ENCODE measurements around the gene SPEF2.

The SPEF2 gene

GRCh38 chr5:35717718-35718117 lies 100.1 kb downstream of the SPEF2 start:
- no peak for TF ChIP-seq CTCF (IDR thresholded peaks at IDR 0.05; ENCODE audit: low read depth, low read length, poor library complexity, severe bottlenecking)
- no peak for TF ChIP-seq EZH2phosphoT487 (IDR thresholded peaks at IDR 0.05; ENCODE audit: borderline replicate concordance, low read length)
- no peaks in the 10 kb centered on the region for H3K27me3 ChIP-seq (ENCODE audit: control insufficient read depth, low read length)
- H3K27ac ChIP-seq (ENCODE audit: low read depth, low read length) = no peak overlapping the region
- H3K4me1 ChIP-seq (ENCODE audit: control insufficient read depth, low read length) = no peaks in the 10 kb centered on the region
- no peak overlapping the region for H3K4me3 ChIP-seq (ENCODE audit: low read length)
- no peaks in the 10 kb centered on the region for H3F3A ChIP-seq (ENCODE audit: control insufficient read depth, insufficient read depth)
- no peaks in the 10 kb centered on the region for H3K36me3 ChIP-seq (ENCODE audit: control insufficient read depth, low read length)
- no peaks in the 10 kb centered on the region for H3K79me2 ChIP-seq (ENCODE audit: control insufficient read depth, low read length)
- H3K9me3 ChIP-seq (ENCODE audit: control insufficient read depth, insufficient read depth, low read length) = no peaks in the 10 kb centered on the region
- no peak overlapping the region for H3K4me2 ChIP-seq (ENCODE audit: low read length)
- no peaks in the 10 kb centered on the region for H4K20me1 ChIP-seq (ENCODE audit: control insufficient read depth, insufficient read depth, low read depth, low read length)
- no peaks in the 10 kb centered on the region for H3K9me2 ChIP-seq (replicated peaks; ENCODE audit: control insufficient read depth, low read length)

DNA sequence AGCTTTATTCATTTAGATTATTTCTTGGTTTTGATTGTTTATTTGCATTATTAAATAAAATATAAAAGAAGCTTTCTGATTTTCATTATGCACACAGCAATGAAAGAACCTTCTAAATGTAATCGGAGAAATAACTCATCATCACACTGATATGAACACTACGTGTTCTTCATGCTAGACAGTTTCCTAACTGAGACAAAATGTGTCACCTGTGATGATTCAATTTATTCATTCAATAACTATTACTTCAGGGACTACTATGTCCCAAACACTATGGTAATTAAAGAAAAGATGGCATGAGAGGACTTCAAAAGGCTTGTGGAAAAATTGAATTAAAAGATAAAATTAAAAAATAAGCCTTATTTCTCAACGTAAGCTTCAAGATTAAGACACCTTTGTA lies 118.1 kb downstream of the SPEF2 start:
- Histone ChIP-seq H3K27me3 (ENCODE audit: control insufficient read depth, low read length) (no peaks in the 10 kb centered on the region), H3K27ac (ENCODE audit: low read depth, low read length) (no peak overlapping the region), H3K36me3 (ENCODE audit: control insufficient read depth, low read length) (no peaks in the 10 kb centered on the region), H3F3A (ENCODE audit: control insufficient read depth, insufficient read depth) (no peaks in the 10 kb centered on the region), H3K4me1 (ENCODE audit: control insufficient read depth, low read length) (no peaks in the 10 kb centered on the region), H4K20me1 (ENCODE audit: control insufficient read depth, insufficient read depth, low read depth, low read length) (no peaks in the 10 kb centered on the region), H3K79me2 (ENCODE audit: control insufficient read depth, low read length) (no peaks in the 10 kb centered on the region), H3K9me2 (replicated peaks; ENCODE audit: control insufficient read depth, low read length) (no peaks in the 10 kb centered on the region), H3K9me3 (ENCODE audit: control insufficient read depth, insufficient read depth, low read length) (no peaks in the 10 kb centered on the region), H3K4me2 (ENCODE audit: low read length) (no peak overlapping the region), H3K4me3 (ENCODE audit: low read length) (no peak overlapping the region)
- TF ChIP-seq EZH2phosphoT487 (IDR thresholded peaks at IDR 0.05; ENCODE audit: borderline replicate concordance, low read length) (no peak), CTCF (IDR thresholded peaks at IDR 0.05; ENCODE audit: low read depth, low read length, poor library complexity, severe bottlenecking) (no peak)

DNA sequence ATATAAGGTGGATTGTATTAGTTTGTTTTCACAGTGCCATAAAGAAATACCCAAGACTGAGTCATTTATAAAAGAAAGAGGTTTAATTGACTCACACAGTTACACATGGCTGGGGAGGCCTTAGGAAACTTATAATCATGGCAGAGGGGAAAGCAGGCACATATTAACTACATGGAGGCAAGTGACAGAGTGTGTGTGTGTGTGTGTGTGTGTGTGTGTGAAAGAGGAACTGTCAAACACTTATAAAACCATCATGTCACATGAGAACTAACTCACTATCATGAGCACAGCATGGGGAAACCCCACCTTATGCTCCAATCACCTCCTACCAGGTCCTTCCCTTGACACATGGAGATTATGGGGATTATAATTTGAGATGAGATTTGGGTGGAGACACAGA lies 118.6 kb downstream of the SPEF2 start:
- no peaks in the 10 kb centered on the region for H3K27me3 ChIP-seq (ENCODE audit: control insufficient read depth, low read length)
- H3K9me3 ChIP-seq (ENCODE audit: control insufficient read depth, insufficient read depth, low read length) = no peaks in the 10 kb centered on the region
- no peaks in the 10 kb centered on the region for H3K9me2 ChIP-seq (replicated peaks; ENCODE audit: control insufficient read depth, low read length)
- no peaks in the 10 kb centered on the region for H4K20me1 ChIP-seq (ENCODE audit: control insufficient read depth, insufficient read depth, low read depth, low read length)
- H3K27ac ChIP-seq (ENCODE audit: low read depth, low read length) = no peak overlapping the region
- no peaks in the 10 kb centered on the region for H3K36me3 ChIP-seq (ENCODE audit: control insufficient read depth, low read length)
- H3K4me1 ChIP-seq (ENCODE audit: control insufficient read depth, low read length) = no peaks in the 10 kb centered on the region
- no peak overlapping the region for H3K4me2 ChIP-seq (ENCODE audit: low read length)
- no peak overlapping the region for H3K4me3 ChIP-seq (ENCODE audit: low read length)
- TF ChIP-seq EZH2phosphoT487 (IDR thresholded peaks at IDR 0.05; ENCODE audit: borderline replicate concordance, low read length) (no peak), CTCF (IDR thresholded peaks at IDR 0.05; ENCODE audit: low read depth, low read length, poor library complexity, severe bottlenecking) (no peak)
- H3K79me2 ChIP-seq (ENCODE audit: control insufficient read depth, low read length) = no peaks in the 10 kb centered on the region
- H3F3A ChIP-seq (ENCODE audit: control insufficient read depth, insufficient read depth) = no peaks in the 10 kb centered on the region

Measured in DOHH2 (cell line).